Ecto neural progenitor cell (in vitro differentiated cells): ENCODE results near the gene LRIT1.
"Not testable (repeated sequence)": the region's sequence is repeated elsewhere in the genome, so short reads cannot be mapped to it uniquely, and the experiment has no call there.

Experiments
- DNase-seq: peaks from one replicate; pipeline ENCODE4 v3.0.0-alpha.2; 2018; ENCODE audit warnings: low spot score

LRIT1 gene, protein sequence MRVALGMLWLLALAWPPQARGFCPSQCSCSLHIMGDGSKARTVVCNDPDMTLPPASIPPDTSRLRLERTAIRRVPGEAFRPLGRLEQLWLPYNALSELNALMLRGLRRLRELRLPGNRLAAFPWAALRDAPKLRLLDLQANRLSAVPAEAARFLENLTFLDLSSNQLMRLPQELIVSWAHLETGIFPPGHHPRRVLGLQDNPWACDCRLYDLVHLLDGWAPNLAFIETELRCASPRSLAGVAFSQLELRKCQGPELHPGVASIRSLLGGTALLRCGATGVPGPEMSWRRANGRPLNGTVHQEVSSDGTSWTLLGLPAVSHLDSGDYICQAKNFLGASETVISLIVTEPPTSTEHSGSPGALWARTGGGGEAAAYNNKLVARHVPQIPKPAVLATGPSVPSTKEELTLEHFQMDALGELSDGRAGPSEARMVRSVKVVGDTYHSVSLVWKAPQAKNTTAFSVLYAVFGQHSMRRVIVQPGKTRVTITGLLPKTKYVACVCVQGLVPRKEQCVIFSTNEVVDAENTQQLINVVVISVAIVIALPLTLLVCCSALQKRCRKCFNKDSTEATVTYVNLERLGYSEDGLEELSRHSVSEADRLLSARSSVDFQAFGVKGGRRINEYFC

GRCh38 chr10:84241185-84241790 is at the start of gene LRIT1:
Gene LRIT1, minus strand, starts transcription at chr10:84241546. Its CDS starts 107 bp downstream, at chr10:84241439.
- no peak for DNase-seq

DNA sequence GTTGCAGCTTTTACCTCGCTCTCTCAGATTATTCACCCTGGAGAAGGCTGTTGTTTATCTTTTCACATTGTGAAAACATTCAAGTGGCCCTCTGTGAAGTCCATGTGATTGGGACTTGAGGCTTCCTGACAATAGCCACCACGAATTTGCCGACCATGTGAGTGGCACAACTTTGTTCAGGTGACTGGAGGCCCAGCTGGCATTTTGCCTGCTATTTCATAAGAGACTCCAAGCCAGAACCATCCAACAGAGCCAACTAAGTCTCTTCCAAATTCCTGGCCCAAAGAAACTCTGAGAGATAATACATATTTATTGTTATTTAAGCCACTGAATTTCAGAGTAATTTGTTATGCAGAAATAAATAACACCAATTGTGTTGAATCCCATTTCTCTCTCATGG is 48.9 kb upstream of the LRIT1 start:
- no peak for DNase-seq

DNA sequence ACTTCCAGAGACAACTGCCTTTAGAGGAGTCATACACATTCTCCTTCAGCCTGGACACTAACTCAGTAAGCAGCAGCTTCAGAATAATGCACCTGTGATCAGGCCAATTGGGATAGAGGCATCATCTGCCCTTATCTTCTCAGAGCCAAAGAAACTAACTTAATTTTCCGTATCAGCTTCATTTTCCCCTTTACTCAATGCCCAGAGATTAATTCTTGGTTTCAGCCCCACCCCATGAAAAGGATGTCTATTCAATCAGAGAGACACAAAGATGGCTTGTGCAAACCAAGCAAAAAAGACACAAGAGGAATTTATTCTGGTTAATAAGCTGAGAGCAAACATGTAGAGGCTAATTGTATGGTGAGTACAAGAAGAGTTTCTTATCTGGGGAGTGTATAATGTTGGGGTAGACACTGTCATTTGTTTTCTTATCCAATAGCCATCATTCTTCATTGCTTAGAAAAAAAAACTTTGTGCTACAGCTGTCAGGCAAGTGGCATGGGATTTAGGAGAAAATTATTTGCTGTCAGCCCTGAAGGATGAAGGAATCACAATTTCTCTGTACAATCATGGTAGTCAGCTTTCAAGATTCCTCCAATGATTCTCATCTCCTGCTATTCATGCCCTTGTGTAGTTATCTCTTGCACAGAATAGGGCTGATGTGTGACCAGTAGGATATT is 48.3 kb upstream of the LRIT1 start:
- no peak for DNase-seq

DNA sequence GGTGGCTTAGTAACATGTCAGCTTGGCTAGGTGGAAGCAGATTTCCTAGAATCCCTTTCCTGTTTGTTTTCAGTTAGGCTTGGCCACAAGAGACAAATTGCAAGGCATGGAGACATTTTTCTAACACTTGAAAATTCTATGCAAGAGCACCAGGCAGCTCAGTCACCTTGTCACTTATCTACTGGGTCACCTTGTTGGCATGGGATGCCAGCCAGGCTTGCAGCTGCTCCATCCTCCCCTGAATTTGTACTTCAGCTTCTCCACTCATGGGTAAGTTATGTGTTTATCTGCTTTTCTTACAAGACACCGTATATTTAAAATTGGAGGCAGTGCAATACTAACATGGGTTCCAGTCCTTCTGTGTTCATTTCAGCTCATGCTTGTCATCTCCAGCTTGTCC is 46.8 kb upstream of the LRIT1 start:
- DNase-seq, result no peak

DNA sequence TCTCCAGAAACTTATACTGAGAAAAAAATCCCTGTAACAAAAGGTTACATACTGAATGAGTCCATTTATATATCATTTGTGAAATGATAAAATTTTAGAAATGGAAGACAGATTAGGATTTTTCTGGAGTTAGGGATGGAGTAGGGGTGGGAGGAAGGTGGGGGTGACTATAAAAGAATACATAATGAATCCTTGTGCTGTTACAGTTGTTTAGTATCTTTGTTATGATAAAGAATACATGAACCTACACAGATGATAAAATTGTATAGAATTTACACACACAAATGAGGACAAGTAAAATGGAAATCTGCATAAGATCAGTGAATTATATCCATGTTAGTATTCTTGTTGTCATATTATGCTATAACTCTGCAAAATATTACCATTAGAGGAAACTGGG is 45.3 kb upstream of the LRIT1 start:
- no peak for DNase-seq

- DNase-seq, result not testable (repeated sequence)
Observed at GRCh38 chr10:84279876-84280475, 38.6 kb upstream of the LRIT1 start.

DNA sequence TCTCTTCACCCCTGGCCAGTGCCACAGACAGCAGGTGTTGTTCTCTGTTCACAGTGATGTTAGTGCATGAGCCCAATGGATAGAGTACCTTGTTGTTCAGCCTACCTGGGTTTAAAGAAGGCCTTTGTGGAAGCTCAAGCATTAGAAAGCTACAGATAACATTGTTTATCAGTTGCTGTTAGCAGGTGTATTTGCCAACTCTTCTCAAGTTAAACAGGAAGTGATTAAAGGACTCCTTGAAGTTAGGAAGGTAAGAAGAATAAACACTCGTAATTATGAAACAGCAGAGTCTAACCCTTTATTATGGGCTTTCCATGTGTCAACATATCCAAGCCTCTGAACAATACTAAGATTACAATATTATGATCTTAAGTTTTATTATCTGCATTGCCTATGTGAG is 29.4 kb upstream of the LRIT1 start:
- DNase-seq, result no peak

DNA sequence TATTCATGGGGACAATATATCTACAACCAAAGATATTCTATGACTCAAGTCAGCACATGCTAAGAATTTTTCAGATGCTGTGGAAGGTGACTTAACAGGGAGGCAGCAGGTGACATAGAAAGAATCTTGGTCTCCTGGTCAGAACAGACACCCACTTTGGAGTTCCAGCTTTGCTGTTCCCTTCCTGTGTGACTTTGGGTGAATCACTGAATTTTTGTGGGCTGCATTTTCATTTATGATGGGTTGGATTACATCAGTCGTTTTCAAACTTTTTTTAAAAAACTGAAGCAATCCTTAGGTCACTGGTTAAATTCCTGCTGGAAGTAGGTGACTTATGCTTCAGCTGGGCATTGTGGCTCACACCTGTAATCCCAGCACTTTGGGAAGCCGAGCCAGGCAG is 28.4 kb upstream of the LRIT1 start:
- DNase-seq, result no peak

DNA sequence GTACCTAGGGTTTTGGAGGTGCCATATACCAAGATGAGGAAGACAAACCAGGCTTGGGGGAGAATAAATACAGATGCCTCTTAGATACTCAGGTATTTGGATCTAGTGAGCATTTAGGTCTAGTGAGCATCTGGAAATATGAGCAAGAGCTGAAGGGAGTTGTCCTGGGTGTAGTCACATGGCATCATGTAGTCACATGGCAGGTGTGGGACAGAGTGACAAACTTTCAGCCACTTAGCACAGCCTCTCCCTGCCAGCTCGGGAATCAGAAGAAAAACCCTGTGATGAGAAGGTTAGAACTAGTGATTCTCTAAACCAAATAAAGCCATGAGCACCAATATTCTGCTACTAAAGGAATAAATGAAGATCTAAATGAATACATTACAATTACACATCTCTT is 27.8 kb upstream of the LRIT1 start:
- no peak for DNase-seq

GRCh38 chr10:84267503-84268126 is 26.3 kb upstream of the LRIT1 start:
- peak; percentile 69 for DNase-seq

DNA sequence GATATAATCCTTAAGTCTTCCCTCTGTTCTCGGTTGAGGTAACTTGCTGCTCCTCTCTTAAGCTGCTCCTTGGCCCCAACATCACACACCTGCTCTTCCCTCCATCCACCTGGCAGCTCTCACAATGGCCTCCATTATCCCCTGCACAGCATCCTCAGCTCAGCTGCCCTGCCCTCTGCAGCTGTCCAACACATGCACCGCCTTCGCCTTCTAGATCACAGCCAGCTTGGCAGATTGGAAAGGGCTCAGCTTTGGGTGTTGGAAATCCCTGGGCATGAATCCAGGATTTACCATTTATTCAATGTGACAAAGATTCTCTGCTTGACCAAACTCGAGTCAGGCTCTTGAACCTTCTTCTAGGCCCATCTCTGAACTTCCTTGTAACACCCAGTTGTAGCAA is 24.1 kb upstream of the LRIT1 start:
- DNase-seq, result no peak

GRCh38 chr10:84264611-84265141 is 23.3 kb upstream of the LRIT1 start:
- DNase-seq, result peak; percentile 81

DNA sequence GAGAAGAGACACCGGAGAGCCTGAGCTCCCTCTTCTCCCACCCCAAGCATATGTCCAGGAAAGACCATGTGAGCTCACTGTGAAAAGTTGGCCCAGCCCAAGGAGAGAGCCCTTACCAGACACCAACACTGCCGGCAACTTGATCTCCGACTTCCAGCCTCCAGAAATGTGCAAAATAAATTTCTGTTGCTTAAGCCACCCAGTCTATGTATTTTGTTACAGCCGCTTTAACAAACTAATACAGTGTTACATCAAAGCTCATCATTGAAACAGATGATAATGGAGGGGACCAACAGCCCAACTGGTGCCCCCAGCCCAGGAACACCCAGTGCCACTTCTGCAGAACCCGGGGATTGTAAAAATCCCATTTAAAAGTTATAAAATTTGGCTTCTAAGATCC is 22.4 kb upstream of the LRIT1 start:
- DNase-seq, result peak; percentile 10

DNA sequence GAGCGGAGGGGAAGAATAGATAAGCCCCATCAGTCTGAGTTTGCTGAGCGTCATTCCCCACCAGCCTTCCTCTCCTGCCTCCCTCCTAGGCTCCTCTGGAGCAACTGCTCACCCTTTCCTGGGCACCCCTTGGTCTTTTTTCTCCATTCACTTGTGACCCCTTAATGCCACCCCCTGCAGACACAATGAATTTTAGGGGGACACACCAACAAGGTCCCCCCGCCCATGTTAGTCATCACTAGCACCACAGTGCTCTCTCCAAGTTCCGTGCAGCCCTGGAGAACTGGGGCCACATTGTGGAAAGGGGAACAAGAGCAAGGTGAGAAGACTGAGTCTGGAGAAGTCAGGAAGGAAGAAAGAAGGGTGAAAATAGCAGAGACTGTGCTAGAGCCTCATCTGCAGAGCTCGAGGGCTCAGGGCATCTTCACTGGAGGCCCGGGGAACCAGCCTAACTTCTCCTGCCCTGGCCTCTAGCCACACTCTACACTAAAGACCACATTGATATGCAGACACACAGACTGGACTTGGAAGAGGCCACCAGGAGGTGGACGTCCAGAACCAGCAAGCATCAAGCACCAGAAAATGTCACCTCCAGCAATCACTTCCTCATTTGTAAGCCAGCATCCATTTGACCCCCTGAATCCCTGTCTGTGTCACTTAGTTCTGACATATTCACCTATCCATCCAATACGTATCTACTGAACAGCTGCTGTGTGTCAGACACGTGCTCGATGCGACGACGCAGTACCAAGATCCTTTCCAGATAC is 21.0 kb upstream of the LRIT1 start:
- peak; percentile 19 for DNase-seq

DNA sequence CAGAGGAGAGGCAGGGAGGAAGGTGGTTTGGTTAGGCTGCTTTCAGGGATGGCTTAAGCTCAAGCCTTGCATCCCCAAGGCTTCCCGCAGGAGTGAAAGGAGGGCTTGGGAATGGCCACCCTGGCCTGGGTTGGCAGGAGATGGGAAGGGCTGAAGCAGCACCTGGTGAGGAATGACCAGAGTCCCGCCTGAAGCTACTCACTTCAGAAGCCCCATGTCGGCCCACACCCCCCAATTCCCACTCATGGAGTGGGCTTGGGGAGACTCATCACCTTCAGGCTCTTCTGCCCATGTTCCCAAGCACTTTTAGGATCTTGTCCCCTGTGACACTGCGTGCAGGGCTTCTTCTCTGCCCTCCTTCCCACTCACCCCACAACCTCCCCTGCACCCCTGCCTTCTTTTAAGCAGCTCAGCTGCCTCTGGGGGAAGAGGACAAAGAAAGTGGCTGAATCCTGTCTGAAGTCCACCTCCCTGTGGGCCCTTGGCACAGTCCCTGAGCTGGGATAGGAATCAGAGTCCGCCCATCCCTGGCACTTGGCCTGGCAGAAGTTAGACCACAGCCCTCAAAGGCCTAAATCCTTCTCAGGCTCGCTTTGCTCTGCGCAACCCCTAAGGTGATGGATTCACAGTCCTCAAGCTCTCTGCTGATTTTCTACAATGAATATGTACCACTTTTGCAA is 20.0 kb upstream of the LRIT1 start:
- peak; percentile 24 for DNase-seq

DNA sequence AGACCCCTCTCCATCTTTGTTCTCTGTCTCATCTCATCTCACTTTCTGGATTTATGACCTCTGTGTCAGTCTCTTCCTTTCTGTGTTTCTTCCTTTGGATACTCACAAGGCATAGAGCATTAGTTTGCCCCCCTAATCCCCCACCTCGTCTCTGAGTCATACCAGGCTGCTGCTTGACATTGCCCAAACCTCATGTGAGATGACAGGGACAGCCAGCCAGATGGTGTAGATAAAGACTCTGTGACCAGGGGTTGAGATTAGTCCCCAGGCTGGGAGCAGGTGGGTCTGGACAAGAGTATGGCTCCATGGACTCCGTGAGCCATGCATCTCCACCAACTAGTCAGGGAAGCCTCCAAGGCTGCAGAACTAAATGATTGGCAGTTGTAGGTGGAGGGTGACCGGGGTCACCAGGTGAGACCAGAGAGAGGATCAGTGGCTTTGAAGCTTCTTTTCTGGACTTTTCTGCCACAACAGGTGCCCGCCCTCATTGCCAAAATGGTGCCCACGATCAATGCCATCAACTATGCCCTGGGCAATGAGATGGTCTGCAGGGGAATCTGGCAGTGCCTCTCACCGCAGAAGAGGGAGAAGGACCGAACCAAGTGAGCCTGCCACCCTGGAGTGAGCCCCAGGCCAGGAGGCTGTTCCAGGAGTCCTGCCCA is 16.8 kb upstream of the LRIT1 start:
- DNase-seq, result peak; percentile 27

DNA sequence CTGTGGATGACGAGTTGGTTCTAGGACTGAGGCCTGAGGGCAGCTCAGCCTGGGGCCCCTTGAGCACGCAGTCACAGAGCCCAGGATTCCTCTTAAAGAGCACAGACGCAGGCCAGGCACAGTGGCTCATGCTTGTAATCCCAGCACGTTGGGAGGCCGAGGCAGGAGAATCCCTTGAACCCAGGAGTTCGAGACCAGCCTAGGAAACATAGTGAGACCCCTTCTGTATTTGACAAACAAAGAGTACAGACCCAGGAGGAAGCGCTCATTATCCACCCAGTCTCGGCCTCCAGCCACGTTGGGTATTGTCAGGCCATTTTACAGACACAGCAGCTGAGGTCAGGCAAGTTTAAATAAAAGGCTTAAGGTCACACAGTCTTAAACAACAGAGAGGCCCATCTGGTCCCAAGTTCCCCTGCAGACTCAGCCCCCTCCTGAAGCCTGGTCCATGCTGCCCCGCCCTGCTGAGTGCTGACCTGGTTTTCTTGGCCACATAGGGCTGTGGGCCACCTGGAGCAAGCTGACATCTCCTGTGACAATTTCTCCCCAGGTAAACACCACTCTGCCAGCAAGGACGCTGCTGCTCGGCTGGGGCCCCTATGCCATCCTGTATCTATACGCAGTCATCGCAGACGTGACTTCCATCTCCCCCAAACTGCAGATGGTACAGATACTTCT is 16.1 kb upstream of the LRIT1 start:
- DNase-seq, result no peak

GRCh38 chr10:84256510-84257342 is 15.4 kb upstream of the LRIT1 start:
- peak; percentile 84 for DNase-seq
